GM18507 (cell line): Measurements from ENCODE around the gene CCL2.
"Not testable (repeated sequence)": the region's sequence is repeated elsewhere in the genome, so short reads cannot be mapped to it uniquely, and the experiment has no call there.

ENCODE experiments used
- DNase-seq: peaks from one replicate; pipeline ENCODE4 v3.0.0; 2011; ENCODE audit warnings: low read depth; ENCODE audit not compliant: insufficient read length; ENCODE audit errors: extremely low spot score
- FAIRE-seq: peaks from 2 replicates; lab custom pipeline; 2011; peaks lifted over from hg19 to GRCh38; lab: Jason Lieb, UNC

The CCL2 gene

GRCh38 chr17:34254651-34255380 lies at the start of gene CCL2:
Gene CCL2 (plus strand): TSS chr17:34255285. CDS start chr17:34255350, 65 bp downstream.
- FAIRE-seq (no peak), DNase-seq (no peak)

- no peak for DNase-seq
- no peak for FAIRE-seq
These were observed 49.7 kb upstream of the CCL2 start for GRCh38 chr17:34205401-34205800.

GRCh38 chr17:34206569-34206968 lies 48.5 kb upstream of the CCL2 start:
- FAIRE-seq, result no peak
- DNase-seq, result no peak

GRCh38 chr17:34207572-34207971 lies 47.5 kb upstream of the CCL2 start:
- DNase-seq, result no peak
- FAIRE-seq, result no peak

- no peak for FAIRE-seq
These were observed 36.3 kb upstream of the CCL2 start for GRCh38 chr17:34218748-34219147.

GRCh38 chr17:34219405-34219804 lies 35.7 kb upstream of the CCL2 start:
- FAIRE-seq, result no peak
- no peak for DNase-seq

More at GRCh38 chr17:34218748-34219147, 36.3 kb upstream of the CCL2 start:
- no peak for DNase-seq

- no peak for FAIRE-seq
These were observed 34.9 kb upstream of the CCL2 start for GRCh38 chr17:34220045-34220751.

GRCh38 chr17:34220752-34221395 lies 34.2 kb upstream of the CCL2 start:
- no peak for FAIRE-seq
- no peak for DNase-seq

More at GRCh38 chr17:34220045-34220751, 34.9 kb upstream of the CCL2 start:
- no peak for DNase-seq

GRCh38 chr17:34221411-34221810 lies 33.7 kb upstream of the CCL2 start:
- no peak for FAIRE-seq
- no peak for DNase-seq

- FAIRE-seq (no peak), DNase-seq (no peak)
These were observed 32.2 kb upstream of the CCL2 start for GRCh38 chr17:34222722-34223497.

- no peak for FAIRE-seq
These were observed 30.0 kb upstream of the CCL2 start for GRCh38 chr17:34225046-34225445.

GRCh38 chr17:34226011-34226743 lies 28.9 kb upstream of the CCL2 start:
- FAIRE-seq (no peak), DNase-seq (no peak)

More at GRCh38 chr17:34225046-34225445, 30.0 kb upstream of the CCL2 start:
- no peak for DNase-seq

- FAIRE-seq (no peak), DNase-seq (no peak)
These were observed 28.4 kb upstream of the CCL2 start for GRCh38 chr17:34226744-34227034.

GRCh38 chr17:34227293-34227692 lies 27.8 kb upstream of the CCL2 start:
- DNase-seq, FAIRE-seq: not testable (repeated sequence)

- DNase-seq (no peak), FAIRE-seq (no peak)
These were observed 27.4 kb upstream of the CCL2 start for GRCh38 chr17:34227707-34228106.

- DNase-seq (no peak), FAIRE-seq (no peak)
These were observed 26.3 kb upstream of the CCL2 start for GRCh38 chr17:34228781-34229180.

GRCh38 chr17:34230342-34230741 lies 24.7 kb upstream of the CCL2 start:
- no peak for DNase-seq

GRCh38 chr17:34234616-34235015 lies 20.5 kb upstream of the CCL2 start:
- FAIRE-seq (no peak), DNase-seq (no peak)

More at GRCh38 chr17:34230342-34230741, 24.7 kb upstream of the CCL2 start:
- FAIRE-seq, result no peak

GRCh38 chr17:34235389-34236028 lies 19.6 kb upstream of the CCL2 start:
- FAIRE-seq, result no peak
- DNase-seq, result no peak
